Measurements from ENCODE around the gene MCM3AP.

GRCh38 chr21:46327711-46328110, 42.3 kb upstream of the MCM3AP start:
- TF ChIP-seq CTCF (IDR thresholded peaks at IDR 0.05; ENCODE audit: low read length) = no peak
- TF ChIP-seq EZH2 (IDR thresholded peaks at IDR 0.05; ENCODE audit: borderline replicate concordance, low read length) = no peak

Data from OCI-LY1 (cell line).